HepG2 (cell line): ENCODE results near the gene ACSS3.
A peak's percentile ranks its signal among the peaks of the same experiment; 100 is the strongest.

ENCODE experiments used
- U2AF1 ChIP-seq: fragments of 200-400 bp; formaldehyde crosslinking; optimal IDR thresholded peaks from 2 replicates; pipeline ENCODE3; 2017; ENCODE audit warnings: mild to moderate bottlenecking, low read depth, low read length
- TF ChIP-seq, protein P1 (sequence below): sonication (generic); formaldehyde crosslinking; IDR thresholded peaks from 2 replicates; pipeline ENCODE4 v1.5.0; 2020; ENCODE audit warnings: mild to moderate bottlenecking, missing genetic modification reagents, moderate library complexity
- TF ChIP-seq, protein P2 (sequence below): sonication (generic); formaldehyde crosslinking; IDR thresholded peaks from 2 replicates; pipeline ENCODE4 v1.5.1; 2020; ENCODE audit warnings: mild to moderate bottlenecking, missing genetic modification reagents, moderate library complexity
- TF ChIP-seq, protein P3 (sequence below): sonication (generic); formaldehyde crosslinking; IDR thresholded peaks from 2 replicates; pipeline ENCODE4 v1.8.1; 2022; ENCODE audit warnings: low read depth, mild to moderate bottlenecking, missing genetic modification reagents

DNA sequence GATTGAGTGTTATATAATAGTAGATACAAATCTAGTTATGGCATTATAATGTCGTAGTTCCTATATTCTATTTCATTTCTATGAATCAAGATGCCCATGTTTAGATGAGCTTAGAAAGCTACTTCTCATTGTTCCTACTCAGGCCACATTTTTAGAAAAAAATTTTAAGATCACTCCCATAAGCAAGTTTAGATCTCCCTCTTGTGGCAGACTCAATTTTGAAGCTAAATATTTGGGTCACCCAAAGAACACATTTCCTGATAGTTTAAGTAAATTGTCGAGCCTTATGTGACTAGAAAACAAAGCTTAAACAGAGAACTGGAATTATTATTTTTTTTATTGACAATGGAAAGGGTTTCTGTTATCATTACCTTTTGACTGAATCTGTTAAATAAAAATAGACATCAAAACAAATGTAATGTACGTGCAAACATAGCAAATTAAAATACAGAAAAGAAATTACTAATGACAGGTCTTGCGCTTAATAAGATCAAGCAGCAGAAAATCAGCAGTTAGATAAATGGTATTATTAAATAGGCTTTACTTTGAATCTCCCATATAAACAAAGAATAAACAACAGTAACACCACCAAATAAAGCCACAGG lies 180.2 kb downstream of the ACSS3 start:
- TF ChIP-seq U2AF1: no peak
- TF ChIP-seq, protein P1, sequence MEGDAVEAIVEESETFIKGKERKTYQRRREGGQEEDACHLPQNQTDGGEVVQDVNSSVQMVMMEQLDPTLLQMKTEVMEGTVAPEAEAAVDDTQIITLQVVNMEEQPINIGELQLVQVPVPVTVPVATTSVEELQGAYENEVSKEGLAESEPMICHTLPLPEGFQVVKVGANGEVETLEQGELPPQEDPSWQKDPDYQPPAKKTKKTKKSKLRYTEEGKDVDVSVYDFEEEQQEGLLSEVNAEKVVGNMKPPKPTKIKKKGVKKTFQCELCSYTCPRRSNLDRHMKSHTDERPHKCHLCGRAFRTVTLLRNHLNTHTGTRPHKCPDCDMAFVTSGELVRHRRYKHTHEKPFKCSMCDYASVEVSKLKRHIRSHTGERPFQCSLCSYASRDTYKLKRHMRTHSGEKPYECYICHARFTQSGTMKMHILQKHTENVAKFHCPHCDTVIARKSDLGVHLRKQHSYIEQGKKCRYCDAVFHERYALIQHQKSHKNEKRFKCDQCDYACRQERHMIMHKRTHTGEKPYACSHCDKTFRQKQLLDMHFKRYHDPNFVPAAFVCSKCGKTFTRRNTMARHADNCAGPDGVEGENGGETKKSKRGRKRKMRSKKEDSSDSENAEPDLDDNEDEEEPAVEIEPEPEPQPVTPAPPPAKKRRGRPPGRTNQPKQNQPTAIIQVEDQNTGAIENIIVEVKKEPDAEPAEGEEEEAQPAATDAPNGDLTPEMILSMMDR: peak; percentile 41
- TF ChIP-seq, protein P2, sequence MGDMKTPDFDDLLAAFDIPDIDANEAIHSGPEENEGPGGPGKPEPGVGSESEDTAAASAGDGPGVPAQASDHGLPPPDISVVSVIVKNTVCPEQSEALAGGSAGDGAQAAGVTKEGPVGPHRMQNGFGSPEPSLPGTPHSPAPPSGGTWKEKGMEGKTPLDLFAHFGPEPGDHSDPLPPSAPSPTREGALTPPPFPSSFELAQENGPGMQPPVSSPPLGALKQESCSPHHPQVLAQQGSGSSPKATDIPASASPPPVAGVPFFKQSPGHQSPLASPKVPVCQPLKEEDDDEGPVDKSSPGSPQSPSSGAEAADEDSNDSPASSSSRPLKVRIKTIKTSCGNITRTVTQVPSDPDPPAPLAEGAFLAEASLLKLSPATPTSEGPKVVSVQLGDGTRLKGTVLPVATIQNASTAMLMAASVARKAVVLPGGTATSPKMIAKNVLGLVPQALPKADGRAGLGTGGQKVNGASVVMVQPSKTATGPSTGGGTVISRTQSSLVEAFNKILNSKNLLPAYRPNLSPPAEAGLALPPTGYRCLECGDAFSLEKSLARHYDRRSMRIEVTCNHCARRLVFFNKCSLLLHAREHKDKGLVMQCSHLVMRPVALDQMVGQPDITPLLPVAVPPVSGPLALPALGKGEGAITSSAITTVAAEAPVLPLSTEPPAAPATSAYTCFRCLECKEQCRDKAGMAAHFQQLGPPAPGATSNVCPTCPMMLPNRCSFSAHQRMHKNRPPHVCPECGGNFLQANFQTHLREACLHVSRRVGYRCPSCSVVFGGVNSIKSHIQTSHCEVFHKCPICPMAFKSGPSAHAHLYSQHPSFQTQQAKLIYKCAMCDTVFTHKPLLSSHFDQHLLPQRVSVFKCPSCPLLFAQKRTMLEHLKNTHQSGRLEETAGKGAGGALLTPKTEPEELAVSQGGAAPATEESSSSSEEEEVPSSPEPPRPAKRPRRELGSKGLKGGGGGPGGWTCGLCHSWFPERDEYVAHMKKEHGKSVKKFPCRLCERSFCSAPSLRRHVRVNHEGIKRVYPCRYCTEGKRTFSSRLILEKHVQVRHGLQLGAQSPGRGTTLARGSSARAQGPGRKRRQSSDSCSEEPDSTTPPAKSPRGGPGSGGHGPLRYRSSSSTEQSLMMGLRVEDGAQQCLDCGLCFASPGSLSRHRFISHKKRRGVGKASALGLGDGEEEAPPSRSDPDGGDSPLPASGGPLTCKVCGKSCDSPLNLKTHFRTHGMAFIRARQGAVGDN (CRISPR knock-in tag): no peak
- TF ChIP-seq, protein P3, sequence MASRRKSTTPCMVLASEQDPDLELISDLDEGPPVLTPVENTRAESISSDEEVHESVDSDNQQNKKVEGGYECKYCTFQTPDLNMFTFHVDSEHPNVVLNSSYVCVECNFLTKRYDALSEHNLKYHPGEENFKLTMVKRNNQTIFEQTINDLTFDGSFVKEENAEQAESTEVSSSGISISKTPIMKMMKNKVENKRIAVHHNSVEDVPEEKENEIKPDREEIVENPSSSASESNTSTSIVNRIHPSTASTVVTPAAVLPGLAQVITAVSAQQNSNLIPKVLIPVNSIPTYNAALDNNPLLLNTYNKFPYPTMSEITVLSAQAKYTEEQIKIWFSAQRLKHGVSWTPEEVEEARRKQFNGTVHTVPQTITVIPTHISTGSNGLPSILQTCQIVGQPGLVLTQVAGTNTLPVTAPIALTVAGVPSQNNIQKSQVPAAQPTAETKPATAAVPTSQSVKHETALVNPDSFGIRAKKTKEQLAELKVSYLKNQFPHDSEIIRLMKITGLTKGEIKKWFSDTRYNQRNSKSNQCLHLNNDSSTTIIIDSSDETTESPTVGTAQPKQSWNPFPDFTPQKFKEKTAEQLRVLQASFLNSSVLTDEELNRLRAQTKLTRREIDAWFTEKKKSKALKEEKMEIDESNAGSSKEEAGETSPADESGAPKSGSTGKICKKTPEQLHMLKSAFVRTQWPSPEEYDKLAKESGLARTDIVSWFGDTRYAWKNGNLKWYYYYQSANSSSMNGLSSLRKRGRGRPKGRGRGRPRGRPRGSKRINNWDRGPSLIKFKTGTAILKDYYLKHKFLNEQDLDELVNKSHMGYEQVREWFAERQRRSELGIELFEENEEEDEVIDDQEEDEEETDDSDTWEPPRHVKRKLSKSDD (CRISPR knock-in tag): no peak
